TTC549 (cell line): ENCODE results near the gene FHIT.

Source experiments
- FAIRE-seq: peaks from 2 replicates; lab custom pipeline; 2012; peaks lifted over from hg19 to GRCh38; lab: Jason Lieb, UNC

FHIT gene

DNA sequence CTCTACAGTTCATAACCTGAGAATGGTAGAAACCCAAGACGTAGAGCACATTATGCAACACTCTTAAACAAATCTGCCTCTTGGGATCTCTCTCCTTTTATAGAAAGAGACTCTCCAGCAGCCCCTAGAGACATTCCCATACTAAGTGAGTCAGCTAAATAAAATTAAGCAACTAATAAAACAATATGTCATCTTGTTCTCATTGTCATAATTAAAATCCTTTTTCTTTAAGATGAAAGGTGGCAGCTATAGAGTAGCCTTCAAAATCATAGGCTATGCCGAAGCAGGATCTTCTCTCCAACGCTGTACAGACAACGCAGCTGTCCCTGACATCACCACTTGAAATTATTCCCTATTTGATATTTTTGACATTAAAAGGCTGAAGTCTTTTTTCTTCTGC lies 790.0 kb downstream of the FHIT start:
- FAIRE-seq: no peak

GRCh38 chr3:60456180-60456579 lies 795.1 kb downstream of the FHIT start:
- no peak for FAIRE-seq

GRCh38 chr3:60453326-60453725 lies 797.9 kb downstream of the FHIT start:
- no peak for FAIRE-seq

DNA sequence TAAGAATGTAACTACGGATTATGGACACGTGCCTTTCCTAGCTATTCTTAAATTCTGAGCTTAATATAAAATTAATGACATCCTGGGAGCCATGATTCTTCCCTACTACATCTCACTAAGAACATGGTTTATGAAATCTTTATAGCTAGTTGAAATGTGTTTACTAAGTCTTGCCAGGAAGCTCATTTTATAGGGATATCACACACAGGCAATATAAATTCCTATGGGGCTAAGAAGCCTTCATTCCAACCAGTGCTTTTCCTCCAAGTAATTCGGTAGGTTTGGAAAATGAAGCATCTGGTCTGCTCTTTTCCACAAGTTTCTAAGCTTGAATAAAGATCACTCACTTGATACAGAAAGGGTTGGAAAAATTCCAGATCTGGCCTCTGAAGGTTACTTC lies 802.6 kb downstream of the FHIT start:
- no peak for FAIRE-seq

DNA sequence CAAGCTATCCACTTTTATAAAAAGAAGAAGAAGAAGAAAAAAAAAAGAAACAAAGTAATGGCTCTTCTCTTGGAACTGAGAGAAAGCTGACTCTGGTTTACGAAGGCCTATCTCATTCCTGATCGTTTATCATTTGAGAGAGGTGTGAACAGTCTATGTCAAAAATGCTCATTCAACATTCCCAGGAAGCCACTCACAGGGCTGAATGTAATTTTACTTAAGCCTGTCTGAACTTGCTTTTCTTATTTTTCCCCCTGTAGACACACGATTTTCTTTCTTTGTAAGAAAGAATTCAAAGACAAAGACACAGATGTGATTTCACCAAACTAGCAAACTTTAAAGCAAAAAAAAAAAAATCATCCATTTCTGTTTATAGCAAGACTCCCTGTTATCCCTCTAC lies 805.8 kb downstream of the FHIT start:
- no peak for FAIRE-seq

DNA sequence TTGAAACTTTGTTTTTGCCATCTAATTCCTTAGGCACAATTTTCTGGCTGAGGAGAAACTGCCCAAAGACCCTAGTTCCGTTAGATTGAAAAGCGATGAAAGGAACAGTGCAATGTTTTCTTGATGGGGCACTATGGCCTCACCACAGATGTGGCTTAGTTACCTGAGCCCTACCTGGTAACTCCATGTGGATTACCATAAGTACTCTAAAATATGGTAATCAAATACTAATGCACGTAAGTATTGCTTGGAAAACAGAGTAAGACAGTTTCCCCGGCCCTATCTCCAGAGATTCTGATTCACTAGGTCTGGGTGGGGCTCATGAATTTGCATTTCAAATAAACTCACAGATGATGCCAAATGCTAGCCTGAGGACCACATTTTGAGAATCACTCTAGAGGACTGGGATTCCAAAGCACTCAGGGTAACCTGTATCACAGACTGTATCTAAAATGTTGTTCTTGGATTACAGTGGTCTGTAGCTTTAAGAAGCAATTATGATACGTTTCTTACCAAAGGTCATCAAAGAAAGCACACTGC lies 806.3 kb downstream of the FHIT start:
- no peak for FAIRE-seq

- no peak for FAIRE-seq
Observed at GRCh38 chr3:60440869-60441268, 810.4 kb downstream of the FHIT start.

DNA sequence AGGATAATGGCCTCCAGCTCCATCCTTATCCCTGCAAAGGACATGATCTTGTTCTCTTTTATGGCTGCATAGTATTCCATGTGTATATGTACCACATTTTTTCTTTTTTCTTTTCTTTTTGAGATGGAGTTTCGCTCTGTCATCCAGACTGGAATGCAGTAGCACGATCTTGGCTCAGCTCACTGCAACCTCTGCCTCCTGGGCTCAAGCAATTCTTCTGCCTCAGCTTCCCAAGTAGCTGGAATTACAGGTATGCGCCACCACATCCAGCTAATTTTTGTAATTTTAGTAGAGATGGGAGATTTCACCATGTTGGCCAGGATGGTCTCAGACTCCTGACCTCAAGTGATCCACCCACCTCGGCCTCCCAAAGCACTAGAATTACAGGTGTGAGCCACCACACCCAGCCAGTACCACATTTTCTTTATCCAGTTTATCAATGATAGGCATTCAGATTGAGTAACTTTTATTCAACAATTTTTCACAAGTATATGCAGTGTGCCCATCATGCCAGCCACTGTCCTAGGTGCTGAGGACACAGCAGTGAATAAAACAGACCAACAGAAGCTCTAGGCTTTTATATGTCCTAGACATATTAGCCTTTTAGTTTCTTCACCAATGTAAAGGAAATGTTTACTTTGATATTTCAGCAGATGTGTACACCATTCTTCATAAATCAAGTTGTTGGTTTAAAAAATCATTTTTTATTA lies 815.2 kb downstream of the FHIT start:
- no peak for FAIRE-seq

DNA sequence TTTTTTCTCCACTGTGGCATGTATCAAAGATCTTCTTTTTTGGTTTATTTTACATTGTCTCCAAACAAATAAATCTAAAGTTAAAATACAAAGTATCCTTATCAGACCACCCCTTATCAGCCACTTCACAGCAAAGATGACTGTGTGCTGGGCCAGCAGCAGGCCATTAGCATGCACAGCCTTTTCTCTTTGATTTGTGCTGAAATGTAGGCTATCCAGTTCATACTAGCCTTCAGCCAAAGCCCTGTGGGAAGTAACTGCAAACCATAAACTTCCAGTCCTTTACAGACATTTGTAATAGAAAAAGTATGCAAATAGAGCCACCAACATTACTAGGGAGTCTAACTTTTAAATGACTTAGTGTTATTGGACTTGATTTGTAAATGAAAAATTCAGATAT lies 816.3 kb downstream of the FHIT start:
- FAIRE-seq: no peak

- no peak for FAIRE-seq
Observed at GRCh38 chr3:60434323-60434722, 816.9 kb downstream of the FHIT start.

- no peak for FAIRE-seq
Observed at GRCh38 chr3:60431599-60431958, 819.7 kb downstream of the FHIT start.

GRCh38 chr3:60430205-60430604 lies 821.0 kb downstream of the FHIT start:
- FAIRE-seq: no peak

DNA sequence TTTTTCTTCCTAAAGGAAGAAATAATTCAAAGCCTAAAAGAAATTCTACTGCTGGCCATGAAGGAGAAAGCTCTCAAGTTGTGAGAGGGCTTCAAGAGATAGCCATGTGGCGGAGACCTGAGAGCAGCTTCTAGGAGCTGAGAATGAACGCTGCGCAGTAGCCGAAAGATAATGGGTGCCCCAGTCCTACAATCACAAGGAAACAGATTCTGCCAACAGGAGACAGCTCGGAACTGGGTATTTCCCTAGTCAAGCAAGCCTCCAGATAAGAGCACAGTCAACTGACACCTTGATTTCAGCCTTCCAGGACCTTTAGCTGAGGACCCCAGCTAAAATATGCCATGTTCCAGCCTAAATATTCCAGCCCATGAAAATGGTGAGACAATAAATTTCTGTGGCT lies 824.1 kb downstream of the FHIT start:
- FAIRE-seq: no peak

DNA sequence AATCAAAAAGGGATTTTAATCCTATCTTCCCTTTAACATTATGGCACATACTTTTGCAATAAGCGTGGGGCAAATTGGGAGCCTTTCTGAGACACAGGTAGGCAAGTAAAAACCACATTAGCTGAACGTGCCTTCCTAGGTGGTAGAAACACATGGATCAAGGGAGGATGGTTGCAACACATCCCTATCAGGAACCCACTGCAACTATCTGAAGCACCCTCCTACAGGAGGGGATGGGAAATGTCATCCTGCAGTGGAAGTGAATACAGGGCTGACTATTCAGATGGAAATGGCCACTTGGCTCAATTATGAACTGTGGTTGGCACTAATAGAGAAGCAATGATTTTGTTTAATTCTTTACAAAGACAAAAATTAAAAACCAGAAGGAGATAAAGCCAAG lies 826.3 kb downstream of the FHIT start:
- no peak for FAIRE-seq

DNA sequence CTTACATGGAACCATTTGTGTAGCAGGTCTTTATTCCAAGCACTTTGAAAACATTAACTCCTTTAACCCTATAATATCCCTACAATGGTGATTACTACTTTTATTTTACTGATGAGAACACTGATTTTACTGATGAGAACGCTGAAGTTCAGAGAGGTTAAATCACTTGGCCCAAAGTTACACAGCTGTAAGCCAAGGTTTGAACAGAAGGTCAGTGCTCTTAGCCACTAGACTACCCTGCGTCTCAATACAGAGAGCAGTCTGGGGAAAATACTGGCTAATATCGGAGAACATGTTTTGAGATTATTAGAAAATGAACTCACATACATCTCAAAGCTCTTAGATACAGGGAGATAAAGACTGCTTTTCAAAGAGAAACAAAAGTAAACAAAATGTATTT lies 827.2 kb downstream of the FHIT start:
- FAIRE-seq: no peak

GRCh38 chr3:60423556-60423955 lies 827.7 kb downstream of the FHIT start:
- FAIRE-seq: no peak

GRCh38 chr3:60421749-60422446 lies 829.4 kb downstream of the FHIT start:
- no peak for FAIRE-seq

DNA sequence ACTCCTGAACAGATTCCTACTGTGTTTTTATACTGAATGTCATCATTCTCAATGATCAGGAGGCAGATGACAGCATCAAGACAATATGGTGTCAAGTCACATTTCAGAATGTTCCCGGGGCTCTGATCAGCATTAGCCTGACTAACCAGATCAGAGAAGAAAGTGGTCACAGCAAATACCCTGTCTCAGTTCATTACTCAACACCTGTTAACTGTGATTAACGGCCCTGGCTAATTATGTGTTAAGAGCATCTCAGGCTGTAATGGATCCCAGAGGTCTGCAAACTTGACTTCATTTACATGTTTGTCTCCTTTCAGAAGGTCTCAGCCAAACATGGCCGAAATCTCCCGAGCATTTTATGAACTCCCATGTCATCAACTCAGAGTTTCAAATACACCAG lies 833.7 kb downstream of the FHIT start:
- FAIRE-seq: no peak

GRCh38 chr3:60414011-60414410 lies 837.2 kb downstream of the FHIT start:
- FAIRE-seq: no peak

GRCh38 chr3:60413551-60413950 lies 837.7 kb downstream of the FHIT start:
- no peak for FAIRE-seq

DNA sequence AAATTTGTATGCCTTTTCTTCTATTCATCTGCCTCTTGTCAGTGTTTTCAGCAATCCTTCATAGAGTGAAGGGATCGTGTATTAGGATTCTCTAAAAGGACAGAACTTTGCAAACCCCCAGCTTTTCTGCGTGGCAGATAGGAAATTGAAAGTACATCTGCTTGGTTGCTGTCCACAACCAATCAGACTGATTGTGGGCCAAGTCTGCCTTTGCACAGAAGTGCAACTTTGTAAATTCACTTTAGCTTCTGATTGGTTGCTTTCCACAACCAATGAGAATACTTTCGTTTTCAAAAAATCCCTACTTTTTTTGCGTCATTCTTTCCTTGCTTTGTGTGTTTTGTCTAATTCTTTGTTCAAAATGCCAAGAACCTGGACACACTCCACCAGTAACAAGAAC lies 847.4 kb downstream of the FHIT start:
- no peak for FAIRE-seq

DNA sequence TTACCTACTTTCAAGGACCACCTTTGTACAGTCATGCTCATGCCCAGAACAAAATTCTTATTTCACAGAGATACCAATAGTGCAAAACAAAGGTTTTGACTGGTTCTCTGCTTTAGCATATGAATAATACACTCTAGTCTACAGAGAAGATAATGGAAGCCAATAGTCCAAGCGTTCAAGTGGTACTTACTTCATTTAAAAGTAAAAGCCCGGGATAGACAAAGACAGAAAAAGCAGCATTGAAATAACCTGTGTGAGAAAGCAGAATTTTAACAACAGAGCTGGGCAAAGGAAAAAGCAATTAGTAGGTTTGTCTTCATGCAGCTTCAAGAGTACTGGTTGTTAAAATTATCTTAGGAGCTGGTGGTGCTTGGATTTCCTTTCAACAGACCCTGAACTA lies 848.3 kb downstream of the FHIT start:
- no peak for FAIRE-seq

GRCh38 chr3:60399861-60400845 lies 851.1 kb downstream of the FHIT start:
- FAIRE-seq: no peak
